Prostate gland (tissue), 2 donors: Measurements from ENCODE around the gene DNAH5.

ENCODE experiments used
- CTCF ChIP-seq, 4 experiments: fragments of 200-600 bp in 2 of 4; fragments of 450-650 bp in 2 of 4; sonication (generic) in 2 of 4; IDR thresholded peaks; 1 replicate in 3 of 4; 2 replicates in 1 of 4; pipeline ENCODE4 v1.5.1; 2016 to 2019; ENCODE audit warnings: antibody characterized with exemption in 4 of 4, mild to moderate bottlenecking in 2 of 4, moderate library complexity in 2 of 4
- POLR2A ChIP-seq: fragments of 450-650 bp; IDR thresholded peaks from one replicate; pipeline ENCODE4 v1.6.1; 2016; ENCODE audit warnings: antibody characterized with exemption, mild to moderate bottlenecking
- POLR2AphosphoS5 ChIP-seq: sonication (generic); formaldehyde crosslinking; IDR thresholded peaks from one replicate; pipeline ENCODE4 v1.6.1; 2017; ENCODE audit warnings: antibody characterized with exemption

- TF ChIP-seq POLR2AphosphoS5 (no peak), CTCF (IDR thresholded peaks at IDR 0.05) (no peak), POLR2A (no peak)
Measured at GRCh38 chr5:13992795-13993194, 48.3 kb upstream of the DNAH5 start.
